ENCODE results near the gene VSTM2B.

DNA sequence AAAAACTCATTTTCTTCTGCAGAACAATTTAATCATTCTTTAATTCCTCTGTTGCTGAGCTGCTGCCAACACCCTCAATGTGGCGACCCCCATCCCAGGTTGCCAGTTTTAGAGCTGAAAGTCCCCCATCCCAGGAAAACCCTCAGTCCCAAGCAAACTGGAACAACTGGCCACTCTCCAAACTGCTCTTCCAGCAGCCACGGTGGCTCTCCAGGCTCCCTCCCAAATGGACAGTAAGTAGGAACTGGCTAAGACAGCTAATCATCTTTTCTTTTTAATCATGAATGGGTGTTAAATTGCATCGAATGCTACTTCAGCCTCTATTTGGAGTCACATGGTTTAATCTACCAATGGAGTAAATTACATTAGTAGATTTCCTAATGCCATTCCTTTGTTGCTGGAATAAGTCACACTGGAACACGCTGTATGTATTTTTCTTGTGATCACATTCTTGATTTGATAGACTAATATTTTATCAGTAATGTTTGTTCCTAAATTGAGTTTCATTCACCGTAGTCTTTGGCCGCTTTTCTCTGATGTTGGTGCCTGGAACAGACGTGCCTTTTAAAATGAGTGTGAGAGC lies 33.7 kb upstream of the VSTM2B start:
- TF ChIP-seq, protein P1, sequence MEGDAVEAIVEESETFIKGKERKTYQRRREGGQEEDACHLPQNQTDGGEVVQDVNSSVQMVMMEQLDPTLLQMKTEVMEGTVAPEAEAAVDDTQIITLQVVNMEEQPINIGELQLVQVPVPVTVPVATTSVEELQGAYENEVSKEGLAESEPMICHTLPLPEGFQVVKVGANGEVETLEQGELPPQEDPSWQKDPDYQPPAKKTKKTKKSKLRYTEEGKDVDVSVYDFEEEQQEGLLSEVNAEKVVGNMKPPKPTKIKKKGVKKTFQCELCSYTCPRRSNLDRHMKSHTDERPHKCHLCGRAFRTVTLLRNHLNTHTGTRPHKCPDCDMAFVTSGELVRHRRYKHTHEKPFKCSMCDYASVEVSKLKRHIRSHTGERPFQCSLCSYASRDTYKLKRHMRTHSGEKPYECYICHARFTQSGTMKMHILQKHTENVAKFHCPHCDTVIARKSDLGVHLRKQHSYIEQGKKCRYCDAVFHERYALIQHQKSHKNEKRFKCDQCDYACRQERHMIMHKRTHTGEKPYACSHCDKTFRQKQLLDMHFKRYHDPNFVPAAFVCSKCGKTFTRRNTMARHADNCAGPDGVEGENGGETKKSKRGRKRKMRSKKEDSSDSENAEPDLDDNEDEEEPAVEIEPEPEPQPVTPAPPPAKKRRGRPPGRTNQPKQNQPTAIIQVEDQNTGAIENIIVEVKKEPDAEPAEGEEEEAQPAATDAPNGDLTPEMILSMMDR (IDR thresholded peaks at IDR 0.05; ENCODE audit: low read length): no peak
- no peak for TF ChIP-seq EZH2 (IDR thresholded peaks at IDR 0.05; ENCODE audit: borderline replicate concordance, low read length)

Data from OCI-LY1 (cell line).